SK-N-SH (cell line): ENCODE data around the gene HEBP1.

Experiments
- REST ChIP-seq: IDR thresholded peaks from 2 replicates; pipeline ENCODE4 v1.6.1; 2012; ENCODE audit warnings: mild to moderate bottlenecking, low read depth, low read length, moderate library complexity
- SMC3 ChIP-seq: IDR thresholded peaks from 2 replicates; pipeline ENCODE4 v1.6.1; 2012; ENCODE audit warnings: low read depth, low read length, improper control_type of control experiment
- TCF12 ChIP-seq: IDR thresholded peaks from 2 replicates; pipeline ENCODE4 v1.4.0; 2012
- ZBTB33 ChIP-seq: IDR thresholded peaks from 2 replicates; pipeline ENCODE4 v1.4.0; 2012; ENCODE audit warnings: low read depth, borderline replicate concordance
- TF ChIP-seq, protein P1 (sequence below): fragments of 200-600 bp; sonication (generic); IDR thresholded peaks from 2 replicates; pipeline ENCODE4 v1.6.1; 2017; ENCODE audit warnings: antibody characterized with exemption, mild to moderate bottlenecking, moderate library complexity

- TF ChIP-seq SMC3, result no peak
- TF ChIP-seq, protein P1, sequence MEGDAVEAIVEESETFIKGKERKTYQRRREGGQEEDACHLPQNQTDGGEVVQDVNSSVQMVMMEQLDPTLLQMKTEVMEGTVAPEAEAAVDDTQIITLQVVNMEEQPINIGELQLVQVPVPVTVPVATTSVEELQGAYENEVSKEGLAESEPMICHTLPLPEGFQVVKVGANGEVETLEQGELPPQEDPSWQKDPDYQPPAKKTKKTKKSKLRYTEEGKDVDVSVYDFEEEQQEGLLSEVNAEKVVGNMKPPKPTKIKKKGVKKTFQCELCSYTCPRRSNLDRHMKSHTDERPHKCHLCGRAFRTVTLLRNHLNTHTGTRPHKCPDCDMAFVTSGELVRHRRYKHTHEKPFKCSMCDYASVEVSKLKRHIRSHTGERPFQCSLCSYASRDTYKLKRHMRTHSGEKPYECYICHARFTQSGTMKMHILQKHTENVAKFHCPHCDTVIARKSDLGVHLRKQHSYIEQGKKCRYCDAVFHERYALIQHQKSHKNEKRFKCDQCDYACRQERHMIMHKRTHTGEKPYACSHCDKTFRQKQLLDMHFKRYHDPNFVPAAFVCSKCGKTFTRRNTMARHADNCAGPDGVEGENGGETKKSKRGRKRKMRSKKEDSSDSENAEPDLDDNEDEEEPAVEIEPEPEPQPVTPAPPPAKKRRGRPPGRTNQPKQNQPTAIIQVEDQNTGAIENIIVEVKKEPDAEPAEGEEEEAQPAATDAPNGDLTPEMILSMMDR, result no peak
- no peak for TF ChIP-seq ZBTB33
- TF ChIP-seq REST, result no peak
- TF ChIP-seq TCF12, result no peak
Measured at GRCh38 chr12:12979126-12979525, 20.9 kb downstream of the HEBP1 start.
